ENCODE data around the gene TSR3. TPM values are rescaled to one million over a fixed set of nuclear protein-coding genes. Genes with fewer than 3 reads are reported as not detected.

Gene TSR3
- total and polyA plus RNA-seq, 5 donors from 2014 or later = 31.5 to 103 (median 92.2) TPM

GRCh38 chr16:1381612-1382406 lies 30.1 kb upstream of the TSR3 start:
- no peak overlapping the region for H3K27ac Mint-ChIP-seq
- Histone ChIP-seq H3K27me3 (ENCODE audit: control insufficient read depth, insufficient read depth, low read length) (no peaks in the 10 kb centered on the region), H3K9me3 (ENCODE audit: control insufficient read depth in 2 of 2, low read length in 2 of 2) (no peaks in the 10 kb centered on the region), H3K27ac (ENCODE audit: insufficient read depth, low read length, poor library complexity, severe bottlenecking) (no peak overlapping the region), H3K4me3 (ENCODE audit: low read depth, low read length) (no peak overlapping the region), H3K36me3 (ENCODE audit: control insufficient read depth, insufficient read depth, low read length) (peaks cover 20% of the 10 kb centered on the region), H3K4me1 (ENCODE audit: control insufficient read depth, insufficient read depth, low read length, poor library complexity, severe bottlenecking) (peaks cover 18% of the 10 kb centered on the region)
- H3K4me3 Mint-ChIP-seq = peak overlapping the region in 1 of 4 donors; percentile 22
- DNase-seq (no peak), ATAC-seq (ENCODE audit: low read depth in 2 of 2) (no peak)
- no peaks in the 10 kb centered on the region for H3K27me3 Mint-ChIP-seq
- H3K4me1 Mint-ChIP-seq = peaks cover 4 to 21% (median 12%) of the 10 kb centered on the region in 4 donors
- H3K9me3 Mint-ChIP-seq = no peaks in the 10 kb centered on the region
- peaks cover 3% of the 10 kb centered on the region for H3K36me3 Mint-ChIP-seq

DNA sequence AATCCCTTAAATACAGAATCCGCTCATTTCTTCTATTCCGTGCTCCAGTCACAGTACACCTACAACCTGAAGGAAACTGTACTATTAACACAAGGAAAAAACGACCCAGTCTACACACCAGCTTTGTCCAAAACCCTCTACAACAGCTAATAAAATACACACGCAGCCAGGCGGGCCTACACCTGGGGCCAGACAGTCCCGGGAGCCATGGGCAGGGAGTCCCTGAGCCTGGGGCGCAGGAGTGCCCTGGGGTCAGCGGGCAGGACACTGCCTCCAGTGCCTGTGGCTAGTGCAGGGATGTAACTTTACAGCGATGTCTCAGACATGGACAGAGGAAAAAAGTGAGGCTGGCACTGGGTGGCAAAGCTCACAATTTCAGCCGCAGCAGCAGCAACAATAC lies 28.5 kb upstream of the TSR3 start:
- ATAC-seq (ENCODE audit: low read depth in 2 of 2) = no peak

DNA sequence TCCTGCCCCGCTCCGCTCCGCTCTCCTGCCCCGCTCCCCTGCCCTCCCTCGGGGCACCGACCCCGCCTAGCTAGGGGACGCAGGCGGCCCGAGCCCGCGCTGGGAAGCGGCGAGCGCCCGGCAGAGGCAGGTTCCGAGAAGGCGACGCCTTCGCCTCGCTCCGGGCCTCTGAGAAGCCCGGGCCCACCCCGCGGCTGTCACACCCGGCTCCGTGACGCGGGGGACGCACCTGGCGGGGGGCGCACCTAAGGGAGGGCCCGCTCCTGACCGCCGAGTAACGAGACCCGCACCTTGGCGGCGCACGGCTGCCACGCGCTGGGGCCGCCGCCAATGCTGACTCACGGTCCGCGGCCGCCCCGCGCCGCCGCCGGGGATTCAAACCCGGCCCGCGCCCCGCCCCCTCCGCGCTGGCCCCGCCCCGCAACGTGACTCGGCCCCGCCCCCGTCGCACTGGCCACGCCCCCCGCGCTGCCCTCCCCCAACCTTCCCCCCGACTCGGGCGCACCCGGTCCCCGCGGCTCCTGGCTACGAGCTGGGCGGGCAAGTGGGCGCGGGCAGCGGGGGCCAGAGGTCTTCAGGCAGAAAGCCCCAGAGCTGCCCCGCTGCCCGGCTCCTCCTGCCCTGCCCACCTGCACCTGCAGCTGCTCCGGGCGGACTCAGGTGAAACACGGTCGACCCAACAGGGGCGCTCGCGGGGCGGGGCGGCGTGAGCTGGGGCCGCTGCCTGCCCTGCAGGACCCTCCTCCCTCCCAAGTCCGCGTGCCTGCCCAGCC lies 27.8 kb upstream of the TSR3 start:
- peak; percentile 55 to 62 (median 56) for DNase-seq
- H3K36me3 ChIP-seq (ENCODE audit: control insufficient read depth, insufficient read depth, low read length) = peaks cover 22% of the 10 kb centered on the region
- Mint-ChIP-seq H3K27ac (no peak overlapping the region), H3K9me3 (no peaks in the 10 kb centered on the region), H3K27me3 (no peaks in the 10 kb centered on the region), H3K36me3 (no peaks in the 10 kb centered on the region), H3K4me3 (peak overlapping the region; percentile 60 to 84 (median 82)), H3K4me1 (peaks cover 3 to 24% (median 11%) of the 10 kb centered on the region in 4 donors)
- H3K4me1 ChIP-seq (ENCODE audit: control insufficient read depth, insufficient read depth, low read length, poor library complexity, severe bottlenecking) = peaks cover 18% of the 10 kb centered on the region
- H3K27ac ChIP-seq (ENCODE audit: insufficient read depth, low read length, poor library complexity, severe bottlenecking) = peak overlapping the region; percentile 47
- ATAC-seq (ENCODE audit: low read depth in 2 of 2) = peak; percentile 70 to 73
- no peaks in the 10 kb centered on the region for H3K27me3 ChIP-seq (ENCODE audit: control insufficient read depth, insufficient read depth, low read length)
- no peak overlapping the region for H3K4me3 ChIP-seq (ENCODE audit: low read depth, low read length)
- no peaks in the 10 kb centered on the region for H3K9me3 ChIP-seq (ENCODE audit: control insufficient read depth in 2 of 2, low read length in 2 of 2)

More for the DNA sequence above, 28.5 kb upstream of the TSR3 start:
- Histone ChIP-seq H3K4me3 (ENCODE audit: low read depth, low read length) (no peak overlapping the region), H3K36me3 (ENCODE audit: control insufficient read depth, insufficient read depth, low read length) (peaks cover 19% of the 10 kb centered on the region), H3K27me3 (ENCODE audit: control insufficient read depth, insufficient read depth, low read length) (no peaks in the 10 kb centered on the region), H3K4me1 (ENCODE audit: control insufficient read depth, insufficient read depth, low read length, poor library complexity, severe bottlenecking) (peaks cover 18% of the 10 kb centered on the region), H3K9me3 (ENCODE audit: control insufficient read depth in 2 of 2, low read length in 2 of 2) (no peaks in the 10 kb centered on the region), H3K27ac (ENCODE audit: insufficient read depth, low read length, poor library complexity, severe bottlenecking) (no peak overlapping the region)
- Mint-ChIP-seq H3K4me3 (peak overlapping the region; percentile 60 to 84 (median 82)), H3K27ac (no peak overlapping the region), H3K4me1 (peaks cover 4 to 24% (median 12%) of the 10 kb centered on the region in 4 donors), H3K36me3 (peaks cover 3% of the 10 kb centered on the region), H3K9me3 (no peaks in the 10 kb centered on the region), H3K27me3 (no peaks in the 10 kb centered on the region)
- no peak for DNase-seq

DNA sequence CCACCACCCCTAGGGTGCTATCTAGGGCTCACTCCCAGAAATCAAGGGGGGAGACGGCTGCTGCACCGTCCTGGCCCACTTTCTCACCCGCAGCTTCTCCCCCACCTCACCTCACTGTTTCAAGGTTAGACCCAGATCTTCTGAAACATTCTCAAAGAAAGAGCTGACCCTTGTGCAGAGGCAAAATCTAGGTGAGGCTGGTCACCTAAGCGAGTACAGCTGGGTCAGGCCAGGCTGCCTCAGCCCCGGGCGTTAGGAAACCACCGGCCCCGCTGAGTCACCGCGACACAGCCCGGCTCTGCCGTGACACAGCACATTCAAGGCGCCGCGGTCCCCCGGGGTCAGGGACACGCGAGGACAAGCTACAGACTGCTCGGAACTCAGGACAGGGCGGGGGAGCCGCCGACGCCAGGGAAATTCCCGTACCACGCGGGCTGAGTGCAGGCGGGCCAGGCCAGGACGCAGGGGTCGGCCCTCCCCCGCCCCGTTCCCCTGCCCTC lies 27.2 kb upstream of the TSR3 start:
- peaks cover 22% of the 10 kb centered on the region for H3K36me3 ChIP-seq (ENCODE audit: control insufficient read depth, insufficient read depth, low read length)
- H3K9me3 ChIP-seq (ENCODE audit: control insufficient read depth in 2 of 2, low read length in 2 of 2) = no peaks in the 10 kb centered on the region
- Mint-ChIP-seq H3K4me3 (peak overlapping the region in 3 of 4 donors; percentile 27 to 73 (median 41)), H3K27me3 (no peaks in the 10 kb centered on the region), H3K9me3 (no peaks in the 10 kb centered on the region), H3K4me1 (peaks cover 3 to 24% (median 11%) of the 10 kb centered on the region in 4 donors), H3K36me3 (no peaks in the 10 kb centered on the region), H3K27ac (peak overlapping the region; percentile 48 to 75 (median 71))
- no peaks in the 10 kb centered on the region for H3K27me3 ChIP-seq (ENCODE audit: control insufficient read depth, insufficient read depth, low read length)
- peak; percentile 36 to 55 (median 50) for DNase-seq
- H3K4me3 ChIP-seq (ENCODE audit: low read depth, low read length) = no peak overlapping the region
- peak overlapping the region; percentile 47 for H3K27ac ChIP-seq (ENCODE audit: insufficient read depth, low read length, poor library complexity, severe bottlenecking)
- peaks cover 18% of the 10 kb centered on the region for H3K4me1 ChIP-seq (ENCODE audit: control insufficient read depth, insufficient read depth, low read length, poor library complexity, severe bottlenecking)
- ATAC-seq (ENCODE audit: low read depth in 2 of 2) = peak; percentile 41 to 51

DNA sequence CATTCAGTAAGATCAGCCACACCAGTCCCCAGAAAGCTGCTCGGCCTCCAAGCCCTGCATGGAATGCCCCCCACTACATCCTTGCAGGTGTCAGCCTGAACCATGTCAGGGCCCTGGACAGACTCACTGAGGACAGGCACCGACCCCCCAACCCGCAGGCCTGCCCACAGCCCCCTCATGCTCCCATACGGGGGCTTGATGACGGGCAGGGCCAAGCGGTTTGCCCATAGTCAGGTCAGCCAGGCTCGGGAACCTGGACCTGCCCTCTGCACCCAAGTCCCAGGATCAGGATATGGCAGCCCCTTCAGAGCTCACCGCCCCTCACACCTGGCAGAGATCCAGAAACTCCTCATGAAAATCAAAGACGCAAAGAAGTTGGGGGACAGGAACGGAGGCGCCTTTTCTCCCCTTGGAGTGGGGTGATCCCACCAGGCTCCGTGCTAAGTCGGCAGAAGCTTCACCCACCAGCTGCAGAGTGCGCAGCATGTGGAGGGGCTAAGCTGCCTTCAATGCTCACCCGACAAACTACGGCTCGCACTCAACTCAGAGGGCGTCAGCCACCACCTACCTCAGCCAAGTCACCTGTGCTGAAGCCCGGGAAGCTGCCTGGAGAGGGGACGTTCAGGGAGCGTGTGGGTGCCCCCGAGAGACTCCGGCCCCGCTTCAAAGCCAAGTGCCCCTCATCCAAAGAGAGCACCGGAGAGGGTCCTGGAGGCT lies 26.6 kb upstream of the TSR3 start:
- Histone ChIP-seq H3K4me3 (ENCODE audit: low read depth, low read length) (no peak overlapping the region), H3K9me3 (ENCODE audit: control insufficient read depth in 2 of 2, low read length in 2 of 2) (no peaks in the 10 kb centered on the region), H3K4me1 (ENCODE audit: control insufficient read depth, insufficient read depth, low read length, poor library complexity, severe bottlenecking) (peaks cover 18% of the 10 kb centered on the region), H3K27me3 (ENCODE audit: control insufficient read depth, insufficient read depth, low read length) (no peaks in the 10 kb centered on the region), H3K27ac (ENCODE audit: insufficient read depth, low read length, poor library complexity, severe bottlenecking) (peak overlapping the region; percentile 47), H3K36me3 (ENCODE audit: control insufficient read depth, insufficient read depth, low read length) (peaks cover 19% of the 10 kb centered on the region)
- no peaks in the 10 kb centered on the region for H3K27me3 Mint-ChIP-seq
- peak overlapping the region in 3 of 4 donors; percentile 41 to 78 (median 73) for H3K4me3 Mint-ChIP-seq
- no peaks in the 10 kb centered on the region for H3K9me3 Mint-ChIP-seq
- DNase-seq = no peak
- no peak for ATAC-seq (ENCODE audit: low read depth in 2 of 2)
- no peaks in the 10 kb centered on the region for H3K36me3 Mint-ChIP-seq
- H3K4me1 Mint-ChIP-seq = peaks cover 3 to 24% (median 11%) of the 10 kb centered on the region in 4 donors
- peak overlapping the region; percentile 62 to 75 (median 74) for H3K27ac Mint-ChIP-seq

DNA sequence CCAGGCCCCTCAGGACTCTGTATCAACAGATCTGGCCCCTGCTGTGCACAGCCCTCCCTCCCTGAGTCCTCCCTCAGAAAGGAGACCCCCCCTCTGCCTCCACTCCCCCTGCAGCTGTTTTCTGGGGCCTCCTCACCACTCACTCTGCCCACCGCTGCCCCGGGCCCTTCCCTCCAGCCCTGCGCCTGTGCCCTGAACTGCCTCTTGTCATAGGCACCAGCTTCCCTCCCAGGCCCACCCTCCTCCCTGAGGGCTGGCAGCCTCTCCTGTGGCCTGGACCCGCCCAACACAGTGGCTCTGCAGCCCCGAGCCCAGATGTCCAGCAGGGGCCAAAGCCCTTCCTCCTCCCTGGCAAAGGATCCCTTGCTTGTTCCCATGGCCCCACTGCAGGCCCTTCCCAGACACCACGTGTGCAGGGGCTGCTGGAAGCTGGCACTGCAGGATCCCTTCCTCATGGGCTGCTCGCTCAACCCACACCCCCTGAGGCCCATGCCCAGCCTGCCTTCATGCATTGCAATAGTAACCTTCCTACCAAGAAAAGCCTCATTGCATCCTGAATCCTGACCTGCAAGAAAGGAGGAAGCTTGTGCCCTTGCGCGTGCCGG lies 25.8 kb upstream of the TSR3 start:
- H3K36me3 ChIP-seq (ENCODE audit: control insufficient read depth, insufficient read depth, low read length) = peaks cover 18% of the 10 kb centered on the region
- DNase-seq (no peak), ATAC-seq (ENCODE audit: low read depth in 2 of 2) (no peak)
- H3K27me3 ChIP-seq (ENCODE audit: control insufficient read depth, insufficient read depth, low read length) = no peaks in the 10 kb centered on the region
- Mint-ChIP-seq H3K9me3 (no peaks in the 10 kb centered on the region), H3K4me1 (peaks cover 3 to 24% (median 11%) of the 10 kb centered on the region in 4 donors), H3K27ac (no peak overlapping the region), H3K36me3 (no peaks in the 10 kb centered on the region), H3K27me3 (no peaks in the 10 kb centered on the region), H3K4me3 (no peak overlapping the region)
- H3K4me3 ChIP-seq (ENCODE audit: low read depth, low read length) = no peak overlapping the region
- peaks cover 18% of the 10 kb centered on the region for H3K4me1 ChIP-seq (ENCODE audit: control insufficient read depth, insufficient read depth, low read length, poor library complexity, severe bottlenecking)
- no peaks in the 10 kb centered on the region for H3K9me3 ChIP-seq (ENCODE audit: control insufficient read depth in 2 of 2, low read length in 2 of 2)
- H3K27ac ChIP-seq (ENCODE audit: insufficient read depth, low read length, poor library complexity, severe bottlenecking) = no peak overlapping the region
